Vagina (tissue), 2 donors: ENCODE data around the gene SUN5.

Experiments
- POLR2A ChIP-seq, 2 donors: fragments of 450-650 bp; IDR thresholded peaks; one replicate each; pipeline ENCODE4 v1.6.1; 2017; ENCODE audit warnings: antibody characterized with exemption in 2 of 2, mild to moderate bottlenecking in 2 of 2, moderate library complexity in 2 of 2
- POLR2AphosphoS5 ChIP-seq, 2 donors: sonication (generic); formaldehyde crosslinking; IDR thresholded peaks; one replicate each; pipeline ENCODE4 v1.9.0; 2017; ENCODE audit warnings: antibody characterized with exemption in 2 of 2, mild to moderate bottlenecking in 2 of 2, low read depth in 1 of 2; ENCODE audit not compliant: insufficient read depth in 1 of 2
- TF ChIP-seq, protein P1 (sequence below), 3 experiments: fragments of 450-650 bp in 2 of 3; fragments of 200-600 bp in 1 of 3; sonication (generic) in 1 of 3; IDR thresholded peaks; one replicate each; pipeline ENCODE4 v1.5.1; 2017 to 2019; ENCODE audit warnings: antibody characterized with exemption in 3 of 3, mild to moderate bottlenecking in 2 of 3, moderate library complexity in 2 of 3

DNA sequence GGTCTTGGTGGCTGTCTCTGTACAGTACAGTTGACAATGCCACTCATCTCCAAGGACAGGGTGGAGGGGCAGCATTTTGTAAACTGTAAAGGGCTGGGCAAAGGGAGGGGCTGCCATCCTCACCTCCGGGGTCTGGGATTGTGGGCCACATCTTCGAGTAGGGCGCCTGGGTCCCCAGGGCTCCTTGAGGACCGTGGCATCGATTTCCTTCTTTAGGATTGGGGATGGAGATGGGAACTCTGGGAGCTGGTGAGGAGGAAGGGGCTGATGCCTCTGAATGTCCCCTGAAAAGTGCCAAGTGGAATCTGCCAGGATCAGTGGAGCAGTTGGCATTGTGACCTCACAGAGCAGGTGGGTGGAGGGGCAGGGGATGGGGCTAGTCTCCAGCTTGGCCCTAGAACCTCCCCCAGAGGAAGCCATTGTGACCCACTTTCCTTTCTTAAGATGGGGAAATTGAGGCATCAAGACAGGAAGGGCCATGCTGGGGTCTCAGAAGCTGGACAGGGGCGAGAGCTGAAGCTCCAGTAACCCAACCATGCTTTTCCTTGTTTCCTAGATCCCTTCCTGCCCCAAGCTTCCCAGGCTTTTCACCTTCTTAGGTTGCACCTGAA lies at the start of gene SUN5:
- TF ChIP-seq POLR2A (IDR thresholded peaks at IDR 0.05): no peak
- TF ChIP-seq, protein P1, sequence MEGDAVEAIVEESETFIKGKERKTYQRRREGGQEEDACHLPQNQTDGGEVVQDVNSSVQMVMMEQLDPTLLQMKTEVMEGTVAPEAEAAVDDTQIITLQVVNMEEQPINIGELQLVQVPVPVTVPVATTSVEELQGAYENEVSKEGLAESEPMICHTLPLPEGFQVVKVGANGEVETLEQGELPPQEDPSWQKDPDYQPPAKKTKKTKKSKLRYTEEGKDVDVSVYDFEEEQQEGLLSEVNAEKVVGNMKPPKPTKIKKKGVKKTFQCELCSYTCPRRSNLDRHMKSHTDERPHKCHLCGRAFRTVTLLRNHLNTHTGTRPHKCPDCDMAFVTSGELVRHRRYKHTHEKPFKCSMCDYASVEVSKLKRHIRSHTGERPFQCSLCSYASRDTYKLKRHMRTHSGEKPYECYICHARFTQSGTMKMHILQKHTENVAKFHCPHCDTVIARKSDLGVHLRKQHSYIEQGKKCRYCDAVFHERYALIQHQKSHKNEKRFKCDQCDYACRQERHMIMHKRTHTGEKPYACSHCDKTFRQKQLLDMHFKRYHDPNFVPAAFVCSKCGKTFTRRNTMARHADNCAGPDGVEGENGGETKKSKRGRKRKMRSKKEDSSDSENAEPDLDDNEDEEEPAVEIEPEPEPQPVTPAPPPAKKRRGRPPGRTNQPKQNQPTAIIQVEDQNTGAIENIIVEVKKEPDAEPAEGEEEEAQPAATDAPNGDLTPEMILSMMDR (IDR thresholded peaks at IDR 0.05): no peak
- no peak for TF ChIP-seq POLR2AphosphoS5 (IDR thresholded peaks at IDR 0.05; ENCODE audit: insufficient read depth in 1 of 2, low read depth in 1 of 2)
